K562 (cell line): ENCODE measurements around the gene PHPT1. TPM values are rescaled to one million over a fixed set of nuclear protein-coding genes. Genes with fewer than 3 reads are reported as not detected.

ENCODE experiments used
- ARID1B ChIP-seq: fragments of 450-650 bp; IDR thresholded peaks from 2 replicates; pipeline ENCODE4 v1.6.1; 2016; ENCODE audit warnings: antibody characterized with exemption, mild to moderate bottlenecking, inconsistent platforms
- ARID2 ChIP-seq: fragments of 450-650 bp; IDR thresholded peaks from 2 replicates; pipeline ENCODE4 v1.6.1; 2017; ENCODE audit warnings: antibody characterized with exemption, mild to moderate bottlenecking
- BRD9 ChIP-seq: fragments of 450-650 bp; IDR thresholded peaks from 2 replicates; pipeline ENCODE4 v1.6.1; 2018; ENCODE audit warnings: low read depth; ENCODE audit not compliant: partially characterized antibody
- CHD2 ChIP-seq: IDR thresholded peaks from 2 replicates; pipeline ENCODE4 v1.6.1; 2011; ENCODE audit warnings: low read depth, low read length
- ELF1 ChIP-seq: fragments of 200-800 bp; sonication (Bioruptor generic); IDR thresholded peaks from 2 replicates; pipeline ENCODE4 v1.6.1; 2016; ENCODE audit warnings: missing genetic modification characterization, missing compliant biosample characterization
- ESRRB ChIP-seq: fragments of 250-450 bp; sonication (Bioruptor Pico); IDR thresholded peaks from 2 replicates; pipeline ENCODE4 v1.5.0; 2020; ENCODE audit warnings: mild to moderate bottlenecking, moderate library complexity, borderline replicate concordance
- MYNN ChIP-seq, 2 experiments: sonication (generic); formaldehyde crosslinking in 1 of 2; IDR thresholded peaks; 2 replicates each; pipeline versions ENCODE4 v1.5.0 to v1.6.1; 2016 to 2020; ENCODE audit warnings: antibody characterized with exemption in 1 of 2, missing genetic modification reagents in 1 of 2
- NFE2L1 ChIP-seq: fragments of 450-650 bp; IDR thresholded peaks from 2 replicates; pipeline ENCODE4 v1.6.1; 2016; ENCODE audit warnings: missing genetic modification characterization, low read depth, mild to moderate bottlenecking, missing compliant biosample characterization, moderate library complexity, borderline replicate concordance
- PCBP1 ChIP-seq: fragments of 200-400 bp; formaldehyde crosslinking; IDR thresholded peaks from 2 replicates; pipeline ENCODE4 v1.6.1; 2018; ENCODE audit warnings: mild to moderate bottlenecking, low read depth, low read length; ENCODE audit not compliant: poor library complexity, severe bottlenecking
- RAD21 ChIP-seq, 2 experiments: fragments of 250-450 bp in 1 of 2; fragments of 450-650 bp in 1 of 2; sonication (Bioruptor Pico) in 1 of 2; formaldehyde crosslinking in 1 of 2; IDR thresholded peaks in 1 of 2; conservative IDR thresholded peaks in 1 of 2; 2 replicates each; pipeline versions ENCODE4 v1.4.0 to v1.8.0; 2020 to 2022; ENCODE audit warnings: mild to moderate bottlenecking in 2 of 2, moderate library complexity in 1 of 2
- SMARCA4 ChIP-seq: fragments of 450-650 bp; IDR thresholded peaks from 2 replicates; pipeline ENCODE4 v1.6.1; 2016
- THAP7 ChIP-seq: fragments of 250-450 bp; sonication (Bioruptor Pico); IDR thresholded peaks from 2 replicates; pipeline ENCODE4 v1.5.0; 2021
- ZFP30 ChIP-seq: fragments of 250-450 bp; sonication (Bioruptor Pico); IDR thresholded peaks from 2 replicates; pipeline ENCODE4 v1.8.0; 2022; ENCODE audit warnings: moderate library complexity, mild to moderate bottlenecking, inconsistent platforms, borderline replicate concordance
- ZKSCAN3 ChIP-seq: fragments of 250-450 bp; sonication (Bioruptor Pico); IDR thresholded peaks from 2 replicates; pipeline ENCODE4 v1.4.0; 2020
- ZNF133 ChIP-seq: fragments of 250-450 bp; sonication (Bioruptor Pico); IDR thresholded peaks from 2 replicates; pipeline ENCODE4 v1.4.0; 2020; ENCODE audit warnings: mild to moderate bottlenecking
- ZNF282 ChIP-seq: sonication (generic); formaldehyde crosslinking; IDR thresholded peaks from 2 replicates; pipeline ENCODE4 v1.8.1; 2023; ENCODE audit warnings: missing genetic modification reagents
- ZNF583 ChIP-seq: fragments of 250-450 bp; sonication (Bioruptor Pico); IDR thresholded peaks from 2 replicates; pipeline ENCODE4 v1.4.0; 2020
- ZNF592 ChIP-seq: fragments of 450-650 bp; IDR thresholded peaks from 2 replicates; pipeline ENCODE4 v1.6.1; 2017; ENCODE audit warnings: antibody characterized with exemption, mild to moderate bottlenecking
- ZNF830 ChIP-seq: fragments of 250-450 bp; sonication (Bioruptor Pico); IDR thresholded peaks from 2 replicates; pipeline ENCODE4 v1.5.0; 2021; ENCODE audit warnings: mild to moderate bottlenecking
- ZSCAN29 ChIP-seq: fragments of 450-650 bp; IDR thresholded peaks from 2 replicates; pipeline ENCODE4 v1.6.1; 2017
- polyA plus RNA-seq, 8 experiments: library from polyadenylated mRNA; depleted of rRNA in 4 of 8; stranded (reverse) in 5 of 8; unstranded in 3 of 8; fragments of >200 nt; fragmentation: Nextera tagmentation in 2 of 8; fragmentation: Illumina TruSeq in 1 of 8; extraction: Ambion mirVana in 2 of 8; extraction: Trizol in 1 of 8; gene quantifications; 2 replicates each; pipeline versions ENCODE4 v1.2.1 to v1.2.3, GENCODE V29; 2011 to 2014; ENCODE audit warnings: inconsistent platforms in 1 of 8, missing spikeins in 1 of 8
- total RNA-seq, 7 experiments: library from RNA; depleted of rRNA in 6 of 7; stranded (reverse); fragments of >200 nt in 6 of 7; fragmentation: Illumina TruSeq in 2 of 7; extraction: Trizol in 2 of 7; gene quantifications; 2 replicates each; pipeline versions ENCODE4 v1.2.1 to v1.2.3, GENCODE V29; 2011 to 2021; ENCODE audit warnings: low replicate concordance in 1 of 7
- TF ChIP-seq, protein P1 (sequence below): fragments of 450-650 bp; IDR thresholded peaks from 2 replicates; pipeline ENCODE4 v1.6.1; 2016; ENCODE audit warnings: antibody characterized with exemption
- TF ChIP-seq, protein P2 (sequence below): sonication (generic); formaldehyde crosslinking; IDR thresholded peaks from 2 replicates; pipeline ENCODE4 v1.8.1; 2023; ENCODE audit warnings: mild to moderate bottlenecking, missing genetic modification reagents, moderate library complexity

PHPT1 gene
- total and polyA plus RNA-seq, 9 of the 15 experiments (the other 6 are each of a cell fraction or from before 2014, with no cell fraction given): 20.9 to 166 (median 129) TPM

DNA sequence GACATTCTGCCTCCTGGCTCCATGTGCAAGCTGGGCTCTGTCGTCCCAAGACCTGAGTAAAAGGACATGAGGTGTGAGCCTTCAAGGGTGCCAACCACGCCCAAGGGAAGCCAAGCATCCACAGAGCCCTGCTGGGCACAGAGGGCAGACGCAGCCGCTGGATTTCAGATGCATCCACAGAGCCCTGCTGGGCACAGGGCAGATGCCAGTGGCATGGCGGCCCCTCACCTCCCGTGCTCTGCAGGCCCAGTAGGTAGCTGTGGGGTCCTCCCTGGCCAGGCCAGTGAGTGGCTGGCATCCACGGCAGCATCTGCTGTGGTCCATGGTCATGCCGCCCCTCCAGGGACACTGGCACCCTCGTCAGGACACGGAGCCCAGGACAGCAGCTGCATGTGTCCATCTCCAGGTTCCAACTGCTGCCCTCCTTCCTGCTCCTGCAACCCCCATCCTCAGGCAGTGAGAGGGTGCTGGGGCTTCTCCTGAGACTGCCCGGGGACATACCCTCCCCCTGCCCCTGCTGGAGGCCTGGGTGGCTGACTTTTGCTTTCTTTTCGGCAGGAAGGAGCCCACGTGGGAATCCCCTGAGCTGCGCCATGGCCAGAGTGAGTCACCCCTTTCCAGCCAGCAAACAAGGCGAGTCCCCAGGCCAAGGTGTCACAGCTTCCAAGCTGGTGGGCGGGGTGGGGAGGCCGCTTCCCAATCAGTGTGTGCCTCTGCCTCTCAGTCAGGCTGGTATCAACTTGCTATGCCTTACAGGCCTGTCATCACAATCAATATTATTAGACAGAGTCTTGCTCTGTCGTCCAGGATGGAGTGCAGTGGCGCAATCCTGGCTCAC, 33.1 kb downstream of the PHPT1 start (continued):
- no peak for TF ChIP-seq ZKSCAN3 (CRISPR knock-in tag)
- TF ChIP-seq ZNF830: no peak
- TF ChIP-seq BRD9: no peak
- TF ChIP-seq PCBP1: no peak
- no peak for TF ChIP-seq THAP7 (CRISPR knock-in tag)
- TF ChIP-seq ZNF592: no peak
- no peak for TF ChIP-seq CHD2
- no peak for TF ChIP-seq ZFP30 (CRISPR knock-in tag)
- TF ChIP-seq ZNF282 (CRISPR knock-in tag): no peak
- TF ChIP-seq, protein P1, sequence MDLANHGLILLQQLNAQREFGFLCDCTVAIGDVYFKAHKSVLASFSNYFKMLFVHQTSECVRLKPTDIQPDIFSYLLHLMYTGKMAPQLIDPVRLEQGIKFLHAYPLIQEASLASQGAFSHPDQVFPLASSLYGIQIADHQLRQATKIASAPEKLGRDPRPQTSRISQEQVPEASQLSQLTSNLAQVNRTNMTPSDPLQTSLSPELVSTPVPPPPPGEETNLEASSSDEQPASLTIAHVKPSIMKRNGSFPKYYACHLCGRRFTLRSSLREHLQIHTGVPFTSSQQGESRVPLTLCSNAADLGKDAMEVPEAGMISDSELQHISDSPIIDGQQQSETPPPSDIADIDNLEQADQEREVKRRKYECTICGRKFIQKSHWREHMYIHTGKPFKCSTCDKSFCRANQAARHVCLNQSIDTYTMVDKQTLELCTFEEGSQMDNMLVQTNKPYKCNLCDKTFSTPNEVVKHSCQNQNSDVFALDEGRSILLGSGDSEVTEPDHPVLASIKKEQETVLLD: no peak
- no peak for TF ChIP-seq RAD21 (CRISPR knock-in tag; conservative IDR thresholded peaks at IDR 0.05 in 1 of 2, IDR thresholded peaks at IDR 0.05 in 1 of 2)
- TF ChIP-seq ZSCAN29: no peak
- TF ChIP-seq ZNF133 (CRISPR knock-in tag): no peak
- no peak; the same call in 1 of the 2 replicates for TF ChIP-seq MYNN (IDR thresholded peaks at IDR 0.05)
- no peak for TF ChIP-seq MYNN (CRISPR knock-in tag; IDR thresholded peaks at IDR 0.05)
- TF ChIP-seq NFE2L1 (tag): no peak
- TF ChIP-seq, protein P2, sequence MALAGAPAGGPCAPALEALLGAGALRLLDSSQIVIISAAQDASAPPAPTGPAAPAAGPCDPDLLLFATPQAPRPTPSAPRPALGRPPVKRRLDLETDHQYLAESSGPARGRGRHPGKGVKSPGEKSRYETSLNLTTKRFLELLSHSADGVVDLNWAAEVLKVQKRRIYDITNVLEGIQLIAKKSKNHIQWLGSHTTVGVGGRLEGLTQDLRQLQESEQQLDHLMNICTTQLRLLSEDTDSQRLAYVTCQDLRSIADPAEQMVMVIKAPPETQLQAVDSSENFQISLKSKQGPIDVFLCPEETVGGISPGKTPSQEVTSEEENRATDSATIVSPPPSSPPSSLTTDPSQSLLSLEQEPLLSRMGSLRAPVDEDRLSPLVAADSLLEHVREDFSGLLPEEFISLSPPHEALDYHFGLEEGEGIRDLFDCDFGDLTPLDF (CRISPR knock-in tag): no peak
- no peak for TF ChIP-seq ARID2
- TF ChIP-seq ZNF583 (CRISPR knock-in tag): no peak
- no peak; the same call in 1 of the 2 replicates for TF ChIP-seq SMARCA4
- peak; percentile 42; the same call in 1 of the 2 replicates for TF ChIP-seq ARID1B
- no peak for TF ChIP-seq ESRRB (CRISPR knock-in tag)
- TF ChIP-seq ELF1 (tag): no peak
